Upper lobe of left lung (tissue), 4 donors: ENCODE measurements around the gene TXNDC15.

Source experiments
- CTCF ChIP-seq, 6 experiments: fragments of 450-650 bp in 4 of 6; fragments of 200-600 bp in 2 of 6; sonication (generic) in 2 of 6; IDR thresholded peaks; one replicate each; pipeline ENCODE4 v1.5.1; 2016 to 2019; ENCODE audit warnings: antibody characterized with exemption in 6 of 6
- POLR2A ChIP-seq, 4 donors: fragments of 450-650 bp; IDR thresholded peaks; one replicate each; pipeline ENCODE4 v1.5.1; 2016 to 2017; ENCODE audit warnings: antibody characterized with exemption in 4 of 4, mild to moderate bottlenecking in 2 of 4

GRCh38 chr5:134932508-134932907 lies 58.3 kb downstream of the TXNDC15 start:
- TF ChIP-seq POLR2A (IDR thresholded peaks at IDR 0.05) (no peak), CTCF (IDR thresholded peaks at IDR 0.05) (no peak)
